ENCODE data around the gene PXK. TPM values are rescaled to one million over a fixed set of nuclear protein-coding genes. Genes with fewer than 3 reads are reported as not detected.

Gene PXK
- polyA plus RNA-seq, 3 donors: 26.6 to 27.6 (median 27.1) TPM

- DNase-seq (ENCODE audit: low read depth in 3 of 3, low spot score in 2 of 3): no peak
Observed at GRCh38 chr3:58459160-58459559, 126.5 kb downstream of the PXK start.

DNA sequence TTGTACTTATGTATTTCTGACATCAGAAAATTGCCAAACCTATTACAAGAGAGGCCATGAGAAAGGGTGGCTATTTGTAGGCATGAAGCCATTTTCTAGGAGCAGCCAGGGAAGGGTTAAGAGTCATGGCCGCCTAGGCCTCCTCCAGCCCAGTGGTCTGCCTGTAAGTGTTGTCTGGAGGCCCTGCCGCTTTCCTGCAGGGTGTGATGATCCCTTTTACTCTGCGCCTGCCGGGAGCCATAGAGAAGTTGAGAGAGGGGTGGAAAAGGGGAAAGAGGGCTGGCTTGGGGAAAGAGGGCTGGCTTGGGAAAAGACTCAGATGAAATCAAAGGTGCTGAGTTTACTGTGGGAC is 130.1 kb downstream of the PXK start:
- no peak for DNase-seq (ENCODE audit: low read depth in 3 of 3, low spot score in 2 of 3)

- peak; percentile 14 to 19 (median 18) for DNase-seq (ENCODE audit: low read depth in 3 of 3, low spot score in 2 of 3)
Observed at GRCh38 chr3:58463181-58463941, 130.7 kb downstream of the PXK start.

- no peak for DNase-seq (ENCODE audit: low read depth in 3 of 3, low spot score in 2 of 3)
Observed at GRCh38 chr3:58463942-58464271, 131.2 kb downstream of the PXK start.

DNA sequence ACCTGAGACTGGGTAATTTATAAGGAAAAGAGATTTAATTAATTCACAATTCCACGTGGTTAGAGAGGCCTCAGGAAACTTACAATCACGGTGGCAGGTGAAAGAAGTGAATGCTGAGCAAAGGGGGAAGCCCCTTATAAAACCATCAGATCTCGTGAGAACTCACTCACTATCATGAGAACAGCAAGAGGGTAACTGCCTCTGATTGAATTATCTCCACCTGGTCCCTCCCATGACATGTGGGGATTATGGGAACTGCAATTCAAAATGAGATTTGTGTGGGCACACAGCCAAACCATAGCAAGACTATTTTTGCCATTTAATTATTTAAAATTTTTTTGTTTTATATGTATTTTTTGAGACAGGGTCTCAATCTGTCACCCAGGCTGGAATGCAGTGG is 132.2 kb downstream of the PXK start:
- DNase-seq (ENCODE audit: low read depth in 3 of 3, low spot score in 2 of 3): no peak

- no peak for DNase-seq (ENCODE audit: low read depth in 3 of 3, low spot score in 2 of 3)
Observed at GRCh38 chr3:58466899-58467563, 134.3 kb downstream of the PXK start.

- no peak for DNase-seq (ENCODE audit: low read depth in 3 of 3, low spot score in 2 of 3)
Observed at GRCh38 chr3:58469096-58469495, 136.4 kb downstream of the PXK start.

DNA sequence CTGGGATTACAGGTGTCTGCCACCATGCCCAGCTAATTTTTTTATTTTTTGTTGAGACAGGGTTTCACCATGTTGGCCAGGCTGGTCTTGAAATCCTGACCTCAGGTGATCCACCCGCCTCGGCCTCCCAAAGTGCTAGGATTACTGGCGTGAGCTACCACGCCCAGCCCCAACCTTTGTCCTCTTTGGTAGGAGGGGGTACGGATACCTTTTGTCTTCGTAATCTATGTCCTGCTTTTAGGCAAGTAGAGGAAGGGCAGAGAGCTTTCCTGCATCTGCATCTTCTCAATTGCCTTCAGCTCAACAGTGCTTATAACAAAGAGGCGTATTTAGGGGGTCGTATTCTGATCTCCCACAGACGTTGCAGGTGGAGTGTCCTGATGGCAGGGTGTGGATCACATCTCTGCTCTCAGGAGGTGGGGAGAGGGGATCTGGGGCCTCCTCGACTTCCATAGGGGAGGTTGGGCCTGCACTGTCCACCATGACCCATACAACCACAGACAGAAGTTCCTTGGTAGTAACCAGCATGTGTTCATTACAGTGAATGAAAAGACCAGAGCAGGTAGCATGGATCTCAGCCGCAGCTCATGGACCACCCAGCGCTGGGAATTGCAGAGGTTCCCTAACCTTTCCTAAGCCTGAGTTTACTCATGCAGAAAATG is 137.8 kb downstream of the PXK start:
- DNase-seq (ENCODE audit: low read depth in 3 of 3, low spot score in 2 of 3): no peak

DNA sequence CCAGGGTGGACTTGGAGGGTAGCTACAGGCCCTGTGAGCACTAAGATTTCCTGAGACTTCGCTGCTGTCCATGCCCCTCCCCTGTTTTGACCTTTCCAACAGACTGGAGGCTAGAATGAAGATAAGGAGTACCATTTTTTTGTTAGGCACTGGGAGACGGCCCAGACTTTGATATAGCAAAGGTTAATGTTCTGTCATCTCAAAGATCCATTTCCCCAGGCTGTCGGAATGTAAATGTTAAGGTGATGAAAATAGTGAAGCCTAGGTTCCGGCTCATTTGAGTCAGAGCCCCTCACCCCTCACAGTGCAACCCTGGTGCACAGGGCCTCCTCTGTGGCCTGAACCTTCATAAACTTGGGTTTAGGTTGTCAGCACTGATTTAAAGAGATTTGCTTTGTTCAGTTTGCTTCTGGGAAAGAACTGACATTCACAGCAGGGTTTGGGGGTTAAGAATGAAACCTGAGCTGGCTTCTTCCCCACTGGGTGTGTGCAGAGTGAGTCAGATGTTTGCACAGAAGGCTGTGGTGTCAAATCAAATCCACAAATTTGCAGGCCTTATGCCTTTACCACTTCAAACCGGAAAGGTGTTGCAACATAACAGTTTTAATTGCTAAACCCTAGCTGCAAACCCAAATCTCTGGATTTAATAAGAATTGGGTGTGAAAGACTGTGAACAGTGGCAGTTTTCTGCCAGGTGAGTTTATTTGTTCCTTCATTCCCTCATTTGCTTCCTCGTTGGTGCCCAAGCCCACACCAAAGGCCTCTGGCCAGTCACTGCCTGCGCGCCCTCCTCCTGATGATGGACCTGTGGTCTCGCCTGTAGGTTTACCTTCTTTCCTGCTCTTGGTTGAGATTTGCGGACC is 138.6 kb downstream of the PXK start:
- no peak for DNase-seq (ENCODE audit: low read depth in 3 of 3, low spot score in 2 of 3)

DNA sequence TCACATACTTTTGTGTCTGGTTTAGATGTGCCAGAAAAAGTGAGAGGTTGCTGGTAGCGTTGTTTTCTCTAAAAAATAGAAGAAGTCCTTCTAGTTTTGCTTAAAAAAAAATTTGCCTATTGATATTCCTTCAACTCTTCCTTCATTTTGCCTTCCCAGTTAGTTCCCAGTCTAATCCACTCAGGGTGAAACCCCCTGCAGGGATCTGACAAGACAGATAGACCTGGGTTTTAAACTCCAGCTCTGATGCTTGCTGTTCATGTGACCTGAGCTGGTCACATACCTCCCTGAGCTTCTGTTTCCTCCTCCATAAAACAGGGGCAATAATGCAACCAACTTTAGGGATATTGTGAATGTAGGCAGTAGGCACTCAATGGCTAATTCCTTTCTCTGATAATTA is 140.6 kb downstream of the PXK start:
- DNase-seq (ENCODE audit: low read depth in 3 of 3, low spot score in 2 of 3): no peak

GRCh38 chr3:58474348-58474911 is 141.7 kb downstream of the PXK start:
- DNase-seq (ENCODE audit: low read depth in 3 of 3, low spot score in 2 of 3): no peak

DNA sequence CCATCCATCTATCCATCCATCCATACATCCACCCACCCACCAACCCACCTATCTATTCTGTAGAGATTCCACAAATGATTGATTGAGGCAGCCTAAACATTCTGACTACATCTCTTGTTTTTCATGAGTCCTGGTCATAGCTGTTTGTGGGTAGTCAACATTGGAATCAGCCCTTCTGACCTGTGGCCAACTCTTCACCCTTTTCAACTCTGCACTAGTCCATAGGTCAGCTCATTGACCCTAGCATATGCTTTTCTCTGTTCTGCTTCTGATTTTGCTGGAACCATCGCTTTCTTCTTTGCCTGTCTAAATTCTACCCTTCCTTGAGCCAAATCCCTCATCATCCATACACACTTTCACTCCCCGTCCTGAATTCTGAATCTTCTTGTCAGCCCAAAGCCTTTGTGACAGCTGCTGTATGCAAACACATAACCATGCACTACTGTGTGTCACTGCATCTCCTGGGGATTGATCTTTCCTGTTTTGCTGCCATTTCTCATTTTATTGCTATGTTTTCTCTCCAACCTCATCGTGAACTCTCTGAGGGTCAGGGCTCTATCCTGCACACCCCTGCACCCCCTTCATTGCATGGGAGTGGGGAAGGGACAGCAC is 142.4 kb downstream of the PXK start:
- DNase-seq (ENCODE audit: low read depth in 3 of 3, low spot score in 2 of 3): no peak

Other genes with a start within 250 kb of the PXK start
- gene DNASE1L3, start 121.9 kb upstream of the PXK start, polyA plus RNA-seq (ENCODE audit: insufficient read length in 3 of 3): 10 to 100 TPM in 1 of 3 donors, 1 to 10 TPM in 2; 4.3 to 14.0 (median 4.5) TPM
- gene ABHD6, start 95.1 kb upstream of the PXK start, polyA plus RNA-seq (ENCODE audit: insufficient read length in 3 of 3): 10 to 100 TPM; 10.2 to 12.2 (median 10.9) TPM
- gene RPP14, start 26.6 kb upstream of the PXK start, polyA plus RNA-seq (ENCODE audit: insufficient read length in 3 of 3): 10 to 100 TPM; 19.1 to 20.6 (median 19.7) TPM
- gene HTD2, start 26.4 kb upstream of the PXK start, polyA plus RNA-seq (ENCODE audit: insufficient read length in 3 of 3): 10 to 100 TPM; 14.5 to 18.9 (median 15.6) TPM
- 100 to 1,000 TPM; 123 to 130 (median 128) TPM for gene PDHB, start 100.9 kb downstream of the PXK start, polyA plus RNA-seq (ENCODE audit: insufficient read length in 3 of 3)
- gene KCTD6, start 159.2 kb downstream of the PXK start, polyA plus RNA-seq (ENCODE audit: insufficient read length in 3 of 3): 10 to 100 TPM; 31.4 to 35.4 (median 31.9) TPM
- 10 to 100 TPM; 38.7 to 45.8 (median 40.8) TPM for gene ACOX2, start 204.3 kb downstream of the PXK start, polyA plus RNA-seq (ENCODE audit: insufficient read length in 3 of 3)
- gene FAM107A, start 244.5 kb downstream of the PXK start, polyA plus RNA-seq (ENCODE audit: insufficient read length in 3 of 3): 1 to 10 TPM; 4.0 to 6.2 (median 5.1) TPM